BLaER1 treated with 17β-estradiol and CSF1 and Interleukin-3, amounts not matched to agents 10 nM and 100 nM (cell line): Measurements from ENCODE around the gene ANKS1B.

Experiments used
- H3K27ac ChIP-seq, 11 experiments: shearing (Covaris generic); formaldehyde crosslinking; 2 replicates each; pipeline ENCODE4 v1.8.1; 2022
- H3K27me3 ChIP-seq, 11 experiments: shearing (Covaris generic); formaldehyde crosslinking; 2 replicates each; pipeline ENCODE4 v1.8.1; 2022
- H3K36me3 ChIP-seq, 11 experiments: shearing (Covaris generic); formaldehyde crosslinking; 2 replicates each; pipeline ENCODE4 v1.8.1; 2022
- H3K4me1 ChIP-seq, 10 experiments: shearing (Covaris generic); formaldehyde crosslinking; 2 replicates each; pipeline ENCODE4 v1.8.1; 2022
- H3K4me2 ChIP-seq, 11 experiments: shearing (Covaris generic); formaldehyde crosslinking; 2 replicates each; pipeline ENCODE4 v1.8.1; 2022
- H3K4me3 ChIP-seq, 10 experiments: shearing (Covaris generic); formaldehyde crosslinking; 2 replicates each; pipeline ENCODE4 v1.8.1; 2022
- H3K9ac ChIP-seq, 11 experiments: shearing (Covaris generic); formaldehyde crosslinking; 2 replicates each; pipeline ENCODE4 v1.8.1; 2022
- H3K9me3 ChIP-seq, 11 experiments: shearing (Covaris generic); formaldehyde crosslinking; replicated peaks in 1 of 11; 2 replicates each; pipeline ENCODE4 v1.8.1; 2022
- H4K20me1 ChIP-seq, 11 experiments: shearing (Covaris generic); formaldehyde crosslinking; 2 replicates each; pipeline ENCODE4 v1.8.1; 2022
- Cebpa-rat ChIP-seq, 11 experiments: shearing (Covaris generic); IDR thresholded peaks; 2 replicates each; pipeline ENCODE4 v1.8.1; 2022

Gene ANKS1B

DNA sequence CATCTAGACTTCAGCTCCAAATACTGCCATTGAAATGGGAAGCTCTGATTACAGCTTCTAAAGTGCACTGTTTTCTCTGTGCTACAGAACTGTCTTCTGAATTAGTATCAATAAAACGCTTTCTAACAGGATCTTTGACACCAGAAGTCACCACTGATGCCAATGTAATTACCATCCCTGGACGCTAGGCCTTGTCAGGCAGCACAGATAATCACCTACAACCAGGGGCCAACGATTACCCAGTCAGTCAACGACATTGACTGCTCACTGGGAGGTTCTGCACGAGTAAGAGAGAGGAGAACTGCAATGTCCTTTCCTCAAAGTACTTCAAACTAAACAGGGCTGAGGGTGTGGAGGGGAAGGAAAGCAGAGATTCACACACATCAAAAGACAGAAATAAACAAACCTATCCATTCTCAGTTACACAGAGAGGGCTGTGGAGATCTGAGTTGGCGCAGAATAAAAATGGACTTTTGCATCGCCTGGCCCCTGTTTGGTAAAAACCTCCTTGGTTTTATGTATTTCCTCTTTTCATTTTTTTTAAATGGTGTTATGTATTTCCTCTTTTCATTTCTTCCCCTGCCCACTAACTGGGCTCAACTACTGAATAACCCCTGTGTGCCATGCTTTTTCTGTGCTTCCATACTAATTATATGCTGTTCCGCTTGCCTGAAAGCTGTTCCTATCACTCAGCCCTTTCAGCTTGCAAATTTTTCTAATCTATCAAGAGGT is 847.4 kb downstream of the ANKS1B start:
- Histone ChIP-seq H3K4me2 (peak overlapping the region in 7 of 11 experiments; percentile 3 to 73 (median 66); a peak in 11 of 22 replicates), H3K4me1 (peaks cover 0 to 64% (median 38%) of the 10 kb centered on the region in 10 experiments; a peak in 17 of 20 replicates)

DNA sequence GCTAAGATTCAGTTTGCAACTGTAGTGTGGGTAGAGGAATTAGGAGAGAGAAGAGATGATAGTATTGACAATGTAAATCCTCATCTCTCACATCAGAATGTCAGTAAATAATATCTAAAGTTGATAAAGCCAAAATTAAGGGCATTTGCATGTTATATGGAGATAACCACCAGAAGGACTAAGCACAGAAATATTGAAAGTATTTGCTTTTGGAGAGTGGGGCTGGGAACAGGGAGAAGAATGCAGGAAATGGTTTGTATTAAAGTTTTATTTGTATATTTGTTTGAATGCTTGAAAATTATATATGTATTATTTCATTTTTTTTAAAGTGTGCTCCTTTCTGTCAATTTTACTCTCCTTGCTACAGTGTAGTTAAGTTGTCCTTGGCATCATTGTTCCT is 848.2 kb downstream of the ANKS1B start:
- peak overlapping the region in 6 of 11 experiments; percentile 28 to 73 (median 66); a peak in 8 of 22 replicates for H3K4me2 ChIP-seq
- H3K9me3 ChIP-seq = no peaks in the 10 kb centered on the region
- no peak for TF ChIP-seq Cebpa-rat (IDR thresholded peaks at IDR 0.05)
- H3K27ac ChIP-seq = peak overlapping the region in 3 of 11 experiments; percentile 63 to 69 (median 64); a peak in 2 of 22 replicates
- H3K27me3 ChIP-seq = no peaks in the 10 kb centered on the region
- H3K9ac ChIP-seq = no peak overlapping the region
- H3K36me3 ChIP-seq = peaks cover 0 to 18% (median 0%) of the 10 kb centered on the region in 11 experiments; a peak in 4 of 22 replicates
- H3K4me3 ChIP-seq = no peak overlapping the region
- no peaks in the 10 kb centered on the region for H4K20me1 ChIP-seq
- H3K4me1 ChIP-seq = peaks cover 7 to 71% (median 45%) of the 10 kb centered on the region in 10 experiments; a peak in 19 of 20 replicates

More for the DNA sequence above, 847.4 kb downstream of the ANKS1B start:
- Histone ChIP-seq H3K9ac (peak overlapping the region in 1 of 11 experiments; percentile 26; a peak in 2 of 22 replicates), H3K4me3 (no peak overlapping the region), H3K9me3 (peaks cover 0 to 4% (median 0%) of the 10 kb centered on the region in 11 experiments; a peak in 1 of 22 replicates), H3K36me3 (peaks cover 0 to 26% (median 0%) of the 10 kb centered on the region in 11 experiments; a peak in 5 of 22 replicates), H3K27me3 (no peaks in the 10 kb centered on the region), H3K27ac (peak overlapping the region in 6 of 11 experiments; percentile 20 to 69 (median 49); a peak in 9 of 22 replicates), H4K20me1 (no peaks in the 10 kb centered on the region)
- TF ChIP-seq Cebpa-rat (IDR thresholded peaks at IDR 0.05) = no peak

DNA sequence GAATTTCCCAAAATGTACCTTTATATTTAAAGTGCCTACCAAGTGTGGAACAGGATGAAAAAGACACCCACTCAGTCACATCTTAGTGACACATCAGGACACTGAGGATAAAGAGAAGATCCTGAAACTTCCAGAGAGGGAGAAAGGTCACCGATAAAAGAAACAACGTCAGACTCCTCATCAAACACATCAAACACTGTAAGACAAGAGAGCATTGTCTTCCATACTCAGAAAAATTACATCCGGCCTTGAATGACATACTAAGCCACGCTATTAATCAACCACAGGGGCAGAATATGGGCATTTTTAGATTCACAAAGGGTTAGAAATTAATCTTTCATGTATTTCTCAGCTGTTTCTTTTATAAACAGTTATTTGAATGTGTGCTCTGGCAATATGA is 849.4 kb downstream of the ANKS1B start:
- Histone ChIP-seq H3K4me3 (no peak overlapping the region), H3K27ac (no peak overlapping the region)
- TF ChIP-seq Cebpa-rat (IDR thresholded peaks at IDR 0.05) = no peak

DNA sequence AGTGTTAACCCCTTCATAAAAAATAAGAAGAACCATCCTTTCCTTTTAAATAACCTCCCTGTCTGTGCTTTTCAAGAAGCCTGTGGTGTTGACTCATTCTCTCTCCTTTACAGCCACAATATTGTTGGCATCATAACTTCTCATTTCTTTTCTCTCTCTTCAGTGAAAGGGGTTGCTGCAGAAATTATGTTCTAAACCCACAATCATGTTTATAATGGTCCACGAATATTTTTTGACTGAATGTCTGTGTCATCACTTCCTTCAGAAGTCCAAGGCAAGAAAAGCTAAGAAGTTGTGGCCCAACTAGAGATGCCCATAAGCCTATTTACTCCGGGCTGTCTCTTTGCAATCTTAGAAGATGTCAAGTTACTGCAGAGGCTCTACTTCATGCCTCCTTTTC is 851.3 kb downstream of the ANKS1B start:
- Histone ChIP-seq H4K20me1 (no peaks in the 10 kb centered on the region), H3K9me3 (peaks cover 0 to 3% (median 0%) of the 10 kb centered on the region in 11 experiments; a peak in 1 of 22 replicates), H3K4me1 (peaks cover 8 to 94% (median 57%) of the 10 kb centered on the region in 10 experiments; a peak in 19 of 20 replicates), H3K4me2 (peak overlapping the region in 5 of 11 experiments; percentile 58 to 87 (median 82); a peak in 10 of 22 replicates), H3K36me3 (peaks cover 0 to 20% (median 7%) of the 10 kb centered on the region in 11 experiments; a peak in 6 of 22 replicates), H3K27ac (peak overlapping the region in 3 of 11 experiments; percentile 84 to 90 (median 85); a peak in 7 of 22 replicates), H3K27me3 (no peaks in the 10 kb centered on the region), H3K9ac (no peak overlapping the region), H3K4me3 (no peak overlapping the region)
- no peak for TF ChIP-seq Cebpa-rat (IDR thresholded peaks at IDR 0.05)

More for the DNA sequence above, 849.4 kb downstream of the ANKS1B start:
- Histone ChIP-seq H4K20me1 (no peaks in the 10 kb centered on the region), H3K9ac (no peak overlapping the region), H3K36me3 (peaks cover 0 to 11% (median 0%) of the 10 kb centered on the region in 11 experiments; a peak in 5 of 22 replicates), H3K27me3 (no peaks in the 10 kb centered on the region), H3K4me2 (no peak overlapping the region), H3K4me1 (peaks cover 8 to 83% (median 57%) of the 10 kb centered on the region in 10 experiments; a peak in 19 of 20 replicates), H3K9me3 (no peaks in the 10 kb centered on the region)

DNA sequence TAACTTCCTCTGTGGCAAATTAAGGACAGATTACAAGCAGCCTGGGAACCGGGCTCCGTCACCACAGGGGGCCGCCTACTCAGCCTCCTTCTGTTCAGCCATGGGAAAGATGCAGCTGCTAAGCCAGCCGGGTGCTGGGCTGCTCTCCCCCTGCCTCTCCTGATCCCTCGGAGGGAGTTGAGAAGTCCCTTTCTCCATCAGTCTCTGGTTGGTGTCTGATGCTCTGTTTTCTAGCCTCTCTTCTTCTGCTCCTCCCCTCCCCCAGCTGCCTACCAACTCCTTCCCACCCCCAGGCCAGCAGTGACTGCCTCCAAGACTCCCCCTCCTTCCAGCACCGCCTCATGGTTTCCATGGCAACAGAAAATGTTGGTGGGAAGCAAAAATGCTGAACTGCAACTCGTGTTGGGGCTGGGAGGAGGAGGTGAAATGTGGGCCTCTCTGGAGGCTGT is 853.0 kb downstream of the ANKS1B start:
- Histone ChIP-seq H3K36me3 (peaks cover 0 to 22% (median 7%) of the 10 kb centered on the region in 11 experiments; a peak in 8 of 22 replicates), H3K4me3 (peak overlapping the region in 4 of 10 experiments; percentile 19 to 45 (median 28); a peak in 7 of 20 replicates), H3K9me3 (peaks cover 0 to 3% (median 0%) of the 10 kb centered on the region in 11 experiments; a peak in 1 of 22 replicates), H3K4me1 (peaks cover 8 to 84% (median 41%) of the 10 kb centered on the region in 10 experiments; a peak in 19 of 20 replicates), H3K4me2 (peak overlapping the region in 10 of 11 experiments; percentile 30 to 87 (median 75); a peak in 21 of 22 replicates), H3K27ac (peak overlapping the region in 10 of 11 experiments; percentile 1 to 90 (median 74); a peak in 18 of 22 replicates), H3K27me3 (no peaks in the 10 kb centered on the region), H3K9ac (peak overlapping the region in 8 of 11 experiments; percentile 4 to 75 (median 56); a peak in 12 of 22 replicates), H4K20me1 (no peaks in the 10 kb centered on the region)
- TF ChIP-seq Cebpa-rat (IDR thresholded peaks at IDR 0.05) = no peak

DNA sequence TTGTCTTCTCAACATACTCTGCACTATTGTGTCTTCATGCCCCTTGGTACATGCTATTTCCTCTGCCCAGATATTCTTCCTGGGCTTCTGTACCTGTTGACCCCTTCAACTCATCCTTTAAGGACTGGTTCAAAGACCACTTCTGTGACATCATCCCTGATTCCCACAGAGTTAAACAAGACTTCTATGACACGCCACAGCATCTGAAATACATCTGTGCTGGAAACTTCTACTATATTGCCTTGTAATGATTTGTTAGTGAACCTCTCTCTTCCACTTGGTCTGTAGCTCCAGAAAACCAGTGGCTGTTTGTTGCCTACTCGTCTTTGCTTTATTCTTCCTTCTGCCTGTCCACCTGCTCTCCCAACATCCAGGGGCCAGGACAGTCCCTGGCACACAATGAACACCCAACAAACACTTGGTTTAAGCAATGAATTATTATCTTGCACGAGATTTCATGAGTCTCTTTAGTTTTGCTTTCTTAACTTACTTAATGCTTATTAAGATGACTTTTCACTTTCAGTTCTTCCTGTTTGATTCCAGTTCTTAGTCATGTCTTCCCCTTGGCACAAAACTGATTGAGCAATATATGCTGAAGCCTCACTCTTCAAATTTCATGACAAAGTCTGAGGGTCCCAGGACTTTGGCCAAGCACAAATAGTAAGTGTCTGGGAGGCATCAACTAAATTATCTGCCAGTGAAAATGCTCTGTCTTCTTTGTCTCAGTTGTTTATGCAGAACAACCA is 853.8 kb downstream of the ANKS1B start:
- Histone ChIP-seq H3K36me3 (peaks cover 0 to 22% (median 7%) of the 10 kb centered on the region in 11 experiments; a peak in 8 of 22 replicates), H3K4me3 (peak overlapping the region in 5 of 10 experiments; percentile 15 to 45 (median 28); a peak in 8 of 20 replicates), H4K20me1 (no peaks in the 10 kb centered on the region), H3K4me1 (peaks cover 8 to 76% (median 39%) of the 10 kb centered on the region in 10 experiments; a peak in 19 of 20 replicates), H3K9ac (peak overlapping the region in 8 of 11 experiments; percentile 4 to 75 (median 56); a peak in 12 of 22 replicates), H3K27ac (peak overlapping the region in 10 of 11 experiments; percentile 1 to 90 (median 74); a peak in 18 of 22 replicates), H3K4me2 (peak overlapping the region in 9 of 11 experiments; percentile 30 to 87 (median 78); a peak in 18 of 22 replicates), H3K27me3 (no peaks in the 10 kb centered on the region), H3K9me3 (peaks cover 0 to 3% (median 0%) of the 10 kb centered on the region in 11 experiments; a peak in 1 of 22 replicates)
- peak in 7 of 11 experiments; percentile 46 to 94 (median 90); a peak in 13 of 22 replicates for TF ChIP-seq Cebpa-rat (IDR thresholded peaks at IDR 0.05)

DNA sequence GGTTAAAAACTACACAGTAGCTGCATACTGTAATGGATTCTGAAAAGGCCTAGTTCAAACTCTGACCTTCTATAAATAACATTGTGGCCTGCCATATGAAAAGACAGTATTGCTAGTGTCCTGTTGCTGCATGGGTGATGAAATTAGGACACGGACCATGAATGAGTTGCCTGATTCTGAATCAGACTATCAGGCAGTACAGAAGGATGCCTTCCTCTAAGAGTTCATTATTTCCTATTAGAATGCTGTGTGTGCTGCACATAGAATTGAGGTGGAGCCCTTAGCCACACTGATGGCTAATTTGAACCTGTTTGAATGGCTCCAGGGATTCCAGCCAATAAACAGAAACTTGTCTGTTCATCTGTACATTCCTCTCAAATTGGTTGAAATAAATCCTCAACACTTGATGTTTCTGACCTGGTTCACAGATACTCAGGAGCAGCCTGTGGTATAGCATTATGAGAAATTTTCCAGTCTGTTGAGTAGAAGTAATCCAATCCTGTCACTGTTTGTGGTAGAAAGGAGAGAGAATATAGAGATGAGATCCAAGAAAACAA is 856.4 kb downstream of the ANKS1B start:
- TF ChIP-seq Cebpa-rat (IDR thresholded peaks at IDR 0.05) = no peak
- H3K4me3 ChIP-seq = no peak overlapping the region
- H3K9me3 ChIP-seq = peaks cover 0 to 3% (median 0%) of the 10 kb centered on the region in 11 experiments; a peak in 1 of 22 replicates
- H3K27ac ChIP-seq = peak overlapping the region in 3 of 11 experiments; percentile 11 to 28 (median 17); a peak in 4 of 22 replicates
- H3K36me3 ChIP-seq = peaks cover 0 to 22% (median 7%) of the 10 kb centered on the region in 11 experiments; a peak in 7 of 22 replicates
- H3K27me3 ChIP-seq = no peaks in the 10 kb centered on the region
- 0 out of 22 replicates have a peak overlapping the region, but pooled peaks of 1 of the 11 experiments have one; percentile 1 for H3K4me2 ChIP-seq
- H3K4me1 ChIP-seq = peaks cover 8 to 62% (median 38%) of the 10 kb centered on the region in 10 experiments; a peak in 19 of 20 replicates
- H3K9ac ChIP-seq = no peak overlapping the region
- H4K20me1 ChIP-seq = no peaks in the 10 kb centered on the region
